ENCODE results near the gene PXYLP1. TPM values are rescaled to one million over a fixed set of nuclear protein-coding genes. Genes with fewer than 3 reads are reported as not detected.

The PXYLP1 gene
- polyA plus RNA-seq, 1 donor from 2014 or later, result 109 TPM

GRCh38 chr3:141201122-141201521, 30.5 kb upstream of the PXYLP1 start:
- TF ChIP-seq TAF1 (IDR thresholded peaks at IDR 0.05; ENCODE audit: low read depth) (no peak), REST (IDR thresholded peaks at IDR 0.05; ENCODE audit: borderline replicate concordance) (no peak), CTCF (IDR thresholded peaks at IDR 0.05; ENCODE audit: poor library complexity, severe bottlenecking) (no peak), RAD21 (conservative IDR thresholded peaks at IDR 0.05) (no peak), EZH2 (IDR thresholded peaks at IDR 0.05; ENCODE audit: borderline replicate concordance, insufficient read depth, low read length, poor library complexity, severe bottlenecking) (no peak), SMC3 (conservative IDR thresholded peaks at IDR 0.05; ENCODE audit: poor library complexity) (no peak), EP300 (conservative IDR thresholded peaks at IDR 0.05; ENCODE audit: poor library complexity, severe bottlenecking) (no peak), POLR2AphosphoS5 (IDR thresholded peaks at IDR 0.05) (no peak), MXI1 (conservative IDR thresholded peaks at IDR 0.05; ENCODE audit: poor library complexity, severe bottlenecking) (no peak)
- H3K4me3 ChIP-seq (ENCODE audit: low read length), result no peak overlapping the region
- no peak overlapping the region for H2AFZ ChIP-seq (ENCODE audit: low read depth, low read length)
- H3K9me3 ChIP-seq (ENCODE audit: low read length), result no peaks in the 10 kb centered on the region
- H4K20me1 ChIP-seq (ENCODE audit: insufficient read depth), result no peaks in the 10 kb centered on the region
- no peaks in the 10 kb centered on the region for H3K79me2 ChIP-seq (replicated peaks; ENCODE audit: insufficient read depth, low read length)
- no peak overlapping the region for H3K4me2 ChIP-seq (ENCODE audit: low read length)
- no peaks in the 10 kb centered on the region for H3K36me3 ChIP-seq (ENCODE audit: insufficient read depth, low read length)
- H3F3A ChIP-seq (ENCODE audit: insufficient read depth, low read length, poor library complexity, severe bottlenecking), result no peaks in the 10 kb centered on the region
- no peak overlapping the region for H3K9ac ChIP-seq (ENCODE audit: low read length)
- H3K27me3 ChIP-seq (ENCODE audit: insufficient read depth, low read depth, low read length), result no peaks in the 10 kb centered on the region
- H3K9me2 ChIP-seq (ENCODE audit: insufficient read depth, low read length), result no peaks in the 10 kb centered on the region
- H3K27ac ChIP-seq (ENCODE audit: low read length), result no peak overlapping the region

- Histone ChIP-seq H3K27ac (ENCODE audit: low read length) (no peak overlapping the region), H3K4me3 (ENCODE audit: low read length) (no peak overlapping the region), H3K9me2 (ENCODE audit: insufficient read depth, low read length) (no peaks in the 10 kb centered on the region), H3K79me2 (replicated peaks; ENCODE audit: insufficient read depth, low read length) (no peaks in the 10 kb centered on the region), H3K36me3 (ENCODE audit: insufficient read depth, low read length) (no peaks in the 10 kb centered on the region), H3K9ac (ENCODE audit: low read length) (no peak overlapping the region), H4K20me1 (ENCODE audit: insufficient read depth) (no peaks in the 10 kb centered on the region), H3K27me3 (ENCODE audit: insufficient read depth, low read depth, low read length) (no peaks in the 10 kb centered on the region), H3K4me2 (ENCODE audit: low read length) (no peak overlapping the region), H3K9me3 (ENCODE audit: low read length) (no peaks in the 10 kb centered on the region), H2AFZ (ENCODE audit: low read depth, low read length) (no peak overlapping the region), H3F3A (ENCODE audit: insufficient read depth, low read length, poor library complexity, severe bottlenecking) (no peaks in the 10 kb centered on the region)
- TF ChIP-seq SMC3 (conservative IDR thresholded peaks at IDR 0.05; ENCODE audit: poor library complexity), result no peak
- TF ChIP-seq RAD21 (conservative IDR thresholded peaks at IDR 0.05), result no peak
- TF ChIP-seq CTCF (IDR thresholded peaks at IDR 0.05; ENCODE audit: poor library complexity, severe bottlenecking), result no peak
- no peak for TF ChIP-seq REST (IDR thresholded peaks at IDR 0.05; ENCODE audit: borderline replicate concordance)
- no peak for TF ChIP-seq MXI1 (conservative IDR thresholded peaks at IDR 0.05; ENCODE audit: poor library complexity, severe bottlenecking)
These were observed 28.9 kb upstream of the PXYLP1 start for GRCh38 chr3:141202682-141203081.

Measured in neural cell (in vitro differentiated cells).